ENCODE data around the gene TAF7L.

Gene TAF7L

DNA sequence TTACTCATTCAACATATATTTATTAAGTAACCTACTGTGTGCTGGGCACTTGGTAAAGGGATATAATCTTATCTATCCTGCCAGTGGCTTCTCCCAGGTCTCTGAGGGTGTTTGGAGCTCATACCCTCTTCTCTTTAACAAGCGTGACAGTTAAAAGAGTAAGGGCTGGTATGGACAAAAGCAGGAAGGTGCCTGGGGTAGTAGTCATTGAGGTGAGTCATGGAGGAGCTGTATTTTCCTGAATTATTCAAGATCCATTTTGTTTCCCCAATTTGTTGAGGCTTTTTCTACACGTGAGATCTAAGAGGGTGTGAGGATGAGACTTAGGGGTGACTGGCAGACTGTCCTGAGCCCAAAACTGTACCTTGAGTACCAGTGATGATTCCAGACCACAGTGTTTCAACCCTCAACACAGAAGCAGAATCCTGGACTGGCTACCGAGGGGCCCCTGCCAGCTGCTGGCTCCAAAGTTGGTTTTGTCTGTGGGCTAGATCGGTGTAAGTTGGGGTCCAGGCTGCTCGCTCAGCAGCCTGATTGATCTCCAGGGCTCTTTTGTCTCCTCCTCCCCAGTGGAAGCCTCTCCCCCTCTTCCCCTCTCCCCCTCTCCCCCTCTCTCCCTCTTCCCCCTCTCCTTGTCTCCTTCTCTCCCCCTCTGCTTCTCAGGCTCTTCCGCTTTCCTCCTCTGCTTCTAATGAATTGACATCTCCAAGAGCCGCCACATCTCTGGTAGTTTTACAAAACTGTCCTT, 71.8 kb downstream of the TAF7L start, which contains the start of gene DRP2:
Gene DRP2 (plus strand): TSS at position 671 of the 748 bp plus-strand sequence. CDS start 11,862 bp downstream, outside the sequence.
- TF ChIP-seq, protein P1, sequence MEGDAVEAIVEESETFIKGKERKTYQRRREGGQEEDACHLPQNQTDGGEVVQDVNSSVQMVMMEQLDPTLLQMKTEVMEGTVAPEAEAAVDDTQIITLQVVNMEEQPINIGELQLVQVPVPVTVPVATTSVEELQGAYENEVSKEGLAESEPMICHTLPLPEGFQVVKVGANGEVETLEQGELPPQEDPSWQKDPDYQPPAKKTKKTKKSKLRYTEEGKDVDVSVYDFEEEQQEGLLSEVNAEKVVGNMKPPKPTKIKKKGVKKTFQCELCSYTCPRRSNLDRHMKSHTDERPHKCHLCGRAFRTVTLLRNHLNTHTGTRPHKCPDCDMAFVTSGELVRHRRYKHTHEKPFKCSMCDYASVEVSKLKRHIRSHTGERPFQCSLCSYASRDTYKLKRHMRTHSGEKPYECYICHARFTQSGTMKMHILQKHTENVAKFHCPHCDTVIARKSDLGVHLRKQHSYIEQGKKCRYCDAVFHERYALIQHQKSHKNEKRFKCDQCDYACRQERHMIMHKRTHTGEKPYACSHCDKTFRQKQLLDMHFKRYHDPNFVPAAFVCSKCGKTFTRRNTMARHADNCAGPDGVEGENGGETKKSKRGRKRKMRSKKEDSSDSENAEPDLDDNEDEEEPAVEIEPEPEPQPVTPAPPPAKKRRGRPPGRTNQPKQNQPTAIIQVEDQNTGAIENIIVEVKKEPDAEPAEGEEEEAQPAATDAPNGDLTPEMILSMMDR (IDR thresholded peaks at IDR 0.05) = no peak
